ENCODE results near the gene CCDC88C. TPM values are rescaled to one million over a fixed set of nuclear protein-coding genes. Genes with fewer than 3 reads are reported as not detected.

The CCDC88C gene
- total and polyA plus RNA-seq, 11 donors: 2.4 to 15.6 (median 4.8) TPM

DNA sequence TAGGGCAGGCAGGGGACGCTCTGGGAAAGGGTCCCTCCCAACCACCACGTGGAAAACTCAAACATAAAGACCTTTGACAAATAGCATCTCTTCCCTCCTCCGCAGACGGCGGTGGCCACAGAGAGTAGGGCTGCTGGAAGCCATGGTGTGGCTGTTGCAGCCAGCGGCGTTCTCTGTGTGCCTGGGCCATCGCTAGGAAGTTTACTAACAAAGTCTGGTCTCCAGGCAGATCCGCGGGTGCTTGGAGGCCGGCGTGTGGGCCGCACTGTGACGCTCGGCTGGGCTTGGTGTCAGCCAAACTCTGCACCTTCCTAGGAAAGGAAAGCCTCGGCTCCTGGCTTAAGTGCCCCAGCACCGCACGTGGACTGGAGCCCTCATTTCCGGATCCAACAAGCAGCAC, 65.6 kb downstream of the CCDC88C start:
- H3K27ac ChIP-seq: peak overlapping the region in 7 of 12 donors; percentile 8 to 69 (median 45)
- peaks cover 0 to 57% (median 19%) of the 10 kb centered on the region in 12 donors for H3K4me1 ChIP-seq
- peak; percentile 81 to 93 (median 91) for ATAC-seq

DNA sequence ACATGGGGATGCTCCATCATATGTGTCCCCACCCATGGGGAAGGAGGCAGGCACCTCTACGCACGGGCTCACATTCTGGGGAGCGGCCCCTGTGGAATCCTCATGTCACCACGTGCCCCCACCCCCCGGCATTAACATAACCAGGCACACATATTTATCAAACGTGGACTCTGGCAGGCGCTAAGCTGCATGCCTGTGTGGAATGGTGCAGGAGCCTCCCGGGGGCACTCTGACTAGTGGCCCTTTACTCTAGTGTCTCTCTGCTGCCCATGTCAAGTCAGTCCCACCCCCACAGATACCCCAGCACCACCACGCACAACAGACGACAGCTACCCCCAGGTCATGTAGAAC, 66.1 kb downstream of the CCDC88C start:
- ATAC-seq: peak in 2 of 4 donors; percentile 16 to 19
- TF ChIP-seq POLR2A (IDR thresholded peaks at IDR 0.05): no peak
- TF ChIP-seq, protein P1, sequence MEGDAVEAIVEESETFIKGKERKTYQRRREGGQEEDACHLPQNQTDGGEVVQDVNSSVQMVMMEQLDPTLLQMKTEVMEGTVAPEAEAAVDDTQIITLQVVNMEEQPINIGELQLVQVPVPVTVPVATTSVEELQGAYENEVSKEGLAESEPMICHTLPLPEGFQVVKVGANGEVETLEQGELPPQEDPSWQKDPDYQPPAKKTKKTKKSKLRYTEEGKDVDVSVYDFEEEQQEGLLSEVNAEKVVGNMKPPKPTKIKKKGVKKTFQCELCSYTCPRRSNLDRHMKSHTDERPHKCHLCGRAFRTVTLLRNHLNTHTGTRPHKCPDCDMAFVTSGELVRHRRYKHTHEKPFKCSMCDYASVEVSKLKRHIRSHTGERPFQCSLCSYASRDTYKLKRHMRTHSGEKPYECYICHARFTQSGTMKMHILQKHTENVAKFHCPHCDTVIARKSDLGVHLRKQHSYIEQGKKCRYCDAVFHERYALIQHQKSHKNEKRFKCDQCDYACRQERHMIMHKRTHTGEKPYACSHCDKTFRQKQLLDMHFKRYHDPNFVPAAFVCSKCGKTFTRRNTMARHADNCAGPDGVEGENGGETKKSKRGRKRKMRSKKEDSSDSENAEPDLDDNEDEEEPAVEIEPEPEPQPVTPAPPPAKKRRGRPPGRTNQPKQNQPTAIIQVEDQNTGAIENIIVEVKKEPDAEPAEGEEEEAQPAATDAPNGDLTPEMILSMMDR (IDR thresholded peaks at IDR 0.05): no peak
- H3K36me3 ChIP-seq: no peaks in the 10 kb centered on the region
- peak overlapping the region in 5 of 12 donors; percentile 32 to 69 (median 45) for H3K27ac ChIP-seq
- H3K27me3 ChIP-seq: peaks cover 0 to 4% (median 0%) of the 10 kb centered on the region in 9 donors
- H3K4me1 ChIP-seq: peaks cover 0 to 52% (median 19%) of the 10 kb centered on the region in 12 donors
- intact Hi-C loops (cut with DNase I): no loop called here
- 47 to 66% (median 59%) methylated on average over 4 to 10 of the region's 10 CpGs for WGBS, 4 donors
- no peaks in the 10 kb centered on the region for H3K9me3 ChIP-seq
- H3K4me3 ChIP-seq: peak overlapping the region in 1 of 12 donors; percentile 27
- no peak for DNase-seq

More for the DNA sequence above, 65.6 kb downstream of the CCDC88C start:
- Histone ChIP-seq H3K9me3 (no peaks in the 10 kb centered on the region), H3K27me3 (peaks cover 0 to 9% (median 0%) of the 10 kb centered on the region in 9 donors), H3K36me3 (no peaks in the 10 kb centered on the region), H3K4me3 (peak overlapping the region in 2 of 12 donors; percentile 15 to 20)
- peak in 4 of 5 donors; percentile 71 to 80 (median 78) for DNase-seq
- intact Hi-C loops (cut with DNase I): loop anchor here in 1 of 10 donors (1.0 kb wide), 1 partner anchor 23 kb away; no protein-coding TSS in a partner anchor
- WGBS, 4 donors: 12 to 33% (median 21%) methylated on average over 15 to 19 of the region's 19 CpGs
- TF ChIP-seq, protein P1 (IDR thresholded peaks at IDR 0.05): no peak
- no peak for TF ChIP-seq POLR2A (IDR thresholded peaks at IDR 0.05)

DNA sequence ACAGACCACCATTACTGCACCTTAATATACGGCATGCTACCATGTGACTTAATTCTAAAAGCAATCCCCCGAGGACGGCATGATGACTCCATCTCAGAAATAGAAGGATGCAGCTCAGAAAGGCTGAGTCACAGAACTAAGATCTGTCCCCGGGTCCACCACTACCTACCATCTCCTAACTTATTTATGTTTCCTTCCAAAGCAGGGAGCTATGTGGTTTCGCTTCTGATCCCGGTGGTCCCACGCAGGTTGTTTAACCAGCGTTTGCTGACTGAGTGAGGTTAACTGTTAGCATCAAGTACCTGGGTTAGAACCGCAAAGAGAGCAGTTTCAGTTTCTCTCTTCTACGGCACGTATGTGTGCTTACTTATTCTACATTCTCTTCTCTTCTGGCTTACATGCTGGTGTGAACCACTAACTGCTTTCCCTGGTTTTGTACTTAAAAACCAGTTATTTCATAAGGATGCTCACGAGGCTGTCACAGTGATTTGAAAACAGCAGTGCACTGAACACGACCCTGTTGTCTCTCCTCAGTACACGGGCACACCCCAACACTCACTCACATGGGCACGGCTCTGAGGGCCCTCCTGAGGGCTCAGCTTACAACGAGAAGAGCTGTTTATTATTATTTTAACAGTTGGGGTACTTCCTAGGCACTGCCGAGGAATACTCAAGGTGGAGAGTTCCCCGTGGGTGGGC, 66.7 kb downstream of the CCDC88C start:
- peak overlapping the region in 3 of 12 donors; percentile 20 to 27 (median 20) for H3K4me3 ChIP-seq
- H3K36me3 ChIP-seq: no peaks in the 10 kb centered on the region
- WGBS, 4 donors: 59 to 76% (median 74%) methylated on average over 17 to 18 of the region's 18 CpGs
- TF ChIP-seq, protein P1 (IDR thresholded peaks at IDR 0.05): no peak
- TF ChIP-seq POLR2A (IDR thresholded peaks at IDR 0.05): no peak
- intact Hi-C loops (cut with DNase I): no loop called here
- no peaks in the 10 kb centered on the region for H3K9me3 ChIP-seq
- peak overlapping the region in 3 of 12 donors; percentile 5 to 69 (median 32) for H3K27ac ChIP-seq
- H3K4me1 ChIP-seq: peaks cover 0 to 53% (median 19%) of the 10 kb centered on the region in 12 donors
- peaks cover 0 to 1% (median 0%) of the 10 kb centered on the region in 9 donors for H3K27me3 ChIP-seq
- ATAC-seq: no peak
- DNase-seq: no peak

DNA sequence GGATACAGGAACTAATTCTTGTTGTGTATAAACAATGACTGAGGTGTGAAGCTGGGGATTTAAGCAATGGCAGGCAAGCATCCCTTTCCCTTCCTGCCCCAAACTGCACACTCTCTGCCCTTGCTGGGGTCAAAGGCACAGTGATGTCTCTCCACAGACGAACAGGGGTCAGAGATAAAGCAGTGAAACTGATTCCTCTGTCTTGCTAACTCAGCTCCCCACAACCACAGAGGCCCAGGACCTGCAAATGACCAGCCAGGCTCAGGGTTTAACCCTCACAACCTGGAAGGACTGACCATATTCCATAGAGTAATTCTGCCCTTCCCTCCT, 67.2 kb downstream of the CCDC88C start:
- Histone ChIP-seq H3K9me3 (no peaks in the 10 kb centered on the region), H3K4me3 (peak overlapping the region in 1 of 12 donors; percentile 27), H3K4me1 (peaks cover 0 to 53% (median 19%) of the 10 kb centered on the region in 12 donors), H3K27me3 (no peaks in the 10 kb centered on the region), H3K36me3 (no peaks in the 10 kb centered on the region), H3K27ac (peak overlapping the region in 2 of 12 donors; percentile 32 to 69)
- WGBS, 4 donors: 67 to 82% (median 68%) methylated on average over 1 of the region's 1 CpG
- intact Hi-C loops (cut with DNase I): no loop called here
- DNase-seq (no peak), ATAC-seq (no peak)
- TF ChIP-seq POLR2A (IDR thresholded peaks at IDR 0.05): no peak
- TF ChIP-seq, protein P1 (IDR thresholded peaks at IDR 0.05): no peak
